Prostate gland (tissue), 2 donors: ENCODE results near the gene SLAMF6.

Experiments
- POLR2A ChIP-seq: fragments of 450-650 bp; IDR thresholded peaks from one replicate; pipeline ENCODE4 v1.6.1; 2016; ENCODE audit warnings: antibody characterized with exemption, mild to moderate bottlenecking
- POLR2AphosphoS5 ChIP-seq: sonication (generic); formaldehyde crosslinking; IDR thresholded peaks from one replicate; pipeline ENCODE4 v1.6.1; 2017; ENCODE audit warnings: antibody characterized with exemption
- TF ChIP-seq, protein P1 (sequence below), 4 experiments: fragments of 200-600 bp in 2 of 4; fragments of 450-650 bp in 2 of 4; sonication (generic) in 2 of 4; IDR thresholded peaks; 1 replicate in 3 of 4; 2 replicates in 1 of 4; pipeline ENCODE4 v1.5.1; 2016 to 2019; ENCODE audit warnings: antibody characterized with exemption in 4 of 4, mild to moderate bottlenecking in 2 of 4, moderate library complexity in 2 of 4

DNA sequence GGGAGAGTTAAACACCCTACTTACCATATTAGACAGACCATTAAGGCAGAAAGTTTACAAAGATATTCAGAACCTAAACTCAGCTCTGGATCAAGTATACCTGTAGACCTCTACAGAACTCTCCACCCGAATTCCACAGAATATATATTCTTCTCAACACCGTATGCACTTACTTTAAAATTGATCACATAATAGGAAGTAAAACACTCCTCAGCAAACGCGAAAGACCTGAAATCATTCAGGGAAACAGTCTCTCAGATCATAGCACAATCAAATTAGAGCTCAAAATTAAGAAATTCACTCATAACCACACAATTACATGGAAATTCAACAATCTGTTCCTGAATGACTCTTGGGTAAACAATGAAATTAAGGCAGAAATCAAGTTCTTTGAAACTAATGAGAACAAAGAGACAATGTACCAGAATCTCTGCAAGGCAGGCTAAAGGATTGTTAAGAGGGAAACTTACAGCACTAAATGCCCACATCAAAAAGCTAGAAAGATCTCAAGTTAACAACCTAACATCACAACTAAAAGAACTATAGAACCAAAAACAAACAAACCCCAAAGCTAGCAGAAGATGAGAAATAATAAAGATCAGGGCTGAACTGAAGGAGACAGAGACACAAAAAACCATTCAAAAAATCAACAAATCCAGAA, 37.1 kb upstream of the SLAMF6 start:
- TF ChIP-seq POLR2AphosphoS5 (no peak), POLR2A (no peak)
- TF ChIP-seq, protein P1, sequence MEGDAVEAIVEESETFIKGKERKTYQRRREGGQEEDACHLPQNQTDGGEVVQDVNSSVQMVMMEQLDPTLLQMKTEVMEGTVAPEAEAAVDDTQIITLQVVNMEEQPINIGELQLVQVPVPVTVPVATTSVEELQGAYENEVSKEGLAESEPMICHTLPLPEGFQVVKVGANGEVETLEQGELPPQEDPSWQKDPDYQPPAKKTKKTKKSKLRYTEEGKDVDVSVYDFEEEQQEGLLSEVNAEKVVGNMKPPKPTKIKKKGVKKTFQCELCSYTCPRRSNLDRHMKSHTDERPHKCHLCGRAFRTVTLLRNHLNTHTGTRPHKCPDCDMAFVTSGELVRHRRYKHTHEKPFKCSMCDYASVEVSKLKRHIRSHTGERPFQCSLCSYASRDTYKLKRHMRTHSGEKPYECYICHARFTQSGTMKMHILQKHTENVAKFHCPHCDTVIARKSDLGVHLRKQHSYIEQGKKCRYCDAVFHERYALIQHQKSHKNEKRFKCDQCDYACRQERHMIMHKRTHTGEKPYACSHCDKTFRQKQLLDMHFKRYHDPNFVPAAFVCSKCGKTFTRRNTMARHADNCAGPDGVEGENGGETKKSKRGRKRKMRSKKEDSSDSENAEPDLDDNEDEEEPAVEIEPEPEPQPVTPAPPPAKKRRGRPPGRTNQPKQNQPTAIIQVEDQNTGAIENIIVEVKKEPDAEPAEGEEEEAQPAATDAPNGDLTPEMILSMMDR (IDR thresholded peaks at IDR 0.05), result no peak
